KMS-11 (cell line): ENCODE data around the gene GRM1.

Experiments
- H2AFZ ChIP-seq: fragments of 200-600 bp; sonication (generic); 2 replicates; pipeline ENCODE4 v1.6.1; 2016; ENCODE audit warnings: antibody characterized with exemption, mixed run types, low read depth
- H3K27ac ChIP-seq: fragments of 200-600 bp; sonication (generic); 2 replicates; pipeline ENCODE4 v1.6.1; 2016; ENCODE audit warnings: mild to moderate bottlenecking, mixed run types
- H3K27me3 ChIP-seq: fragments of 200-600 bp; sonication (generic); 2 replicates; pipeline ENCODE4 v1.6.1; 2017; ENCODE audit warnings: mild to moderate bottlenecking, low read depth, mixed run types, moderate library complexity; ENCODE audit not compliant: insufficient read depth
- H3K36me3 ChIP-seq: fragments of 200-600 bp; sonication (generic); 2 replicates; pipeline ENCODE4 v1.6.1; 2017; ENCODE audit warnings: mild to moderate bottlenecking, mixed run types; ENCODE audit not compliant: insufficient read depth
- H3K4me1 ChIP-seq: fragments of 200-600 bp; sonication (generic); 2 replicates; pipeline ENCODE4 v1.6.1; 2016; ENCODE audit warnings: mild to moderate bottlenecking, low read depth, mixed run types; ENCODE audit not compliant: poor library complexity, severe bottlenecking
- H3K4me2 ChIP-seq: fragments of 200-600 bp; sonication (generic); 2 replicates; pipeline ENCODE4 v1.7.0; 2016; ENCODE audit warnings: mild to moderate bottlenecking, mixed run types
- H3K4me3 ChIP-seq: fragments of 200-600 bp; sonication (generic); IDR thresholded peaks from 2 replicates; pipeline ENCODE4 v1.6.1; 2017; ENCODE audit warnings: low read depth, low read length, mixed read lengths; ENCODE audit not compliant: insufficient read depth
- H3K79me2 ChIP-seq: fragments of 200-600 bp; sonication (generic); 2 replicates; pipeline ENCODE4 v1.6.1; 2016; ENCODE audit warnings: low read depth, mixed run types; ENCODE audit not compliant: insufficient read depth
- H3K9ac ChIP-seq: fragments of 200-600 bp; sonication (generic); 2 replicates; pipeline ENCODE4 v1.6.1; 2016; ENCODE audit warnings: mild to moderate bottlenecking, mixed run types
- H4K20me1 ChIP-seq: fragments of 200-600 bp; sonication (generic); 2 replicates; pipeline ENCODE4 v1.6.1; 2016; ENCODE audit warnings: mild to moderate bottlenecking, mixed run types; ENCODE audit not compliant: insufficient read depth
- TF ChIP-seq, protein P1 (sequence below): fragments of 200-600 bp; sonication (generic); conservative IDR thresholded peaks from 2 replicates; pipeline ENCODE4 v1.6.1; 2017; ENCODE audit warnings: low read depth, mild to moderate bottlenecking, antibody characterized with exemption, low read length, moderate library complexity, mixed read lengths

Gene GRM1

DNA sequence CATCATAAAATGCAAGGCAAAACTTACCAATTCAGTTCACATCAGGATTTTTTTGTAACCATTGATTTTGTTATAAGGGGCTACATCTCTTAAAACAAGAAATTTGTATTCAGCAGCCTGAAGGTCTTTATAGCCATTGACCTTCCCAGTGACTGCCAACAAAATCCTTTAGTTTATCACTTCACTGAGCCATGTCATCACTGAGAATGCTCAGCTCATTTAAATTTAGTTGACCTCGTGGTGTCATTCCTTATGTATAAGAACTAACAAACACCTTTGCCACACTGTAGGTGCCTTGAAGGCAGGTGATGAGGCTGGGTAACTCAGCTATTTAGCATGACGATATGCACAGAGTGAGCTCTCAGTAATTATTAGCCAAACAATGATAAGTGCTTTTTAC lies 77.7 kb downstream of the GRM1 start:
- H3K4me1 ChIP-seq, result no peaks in the 10 kb centered on the region
- TF ChIP-seq, protein P1, sequence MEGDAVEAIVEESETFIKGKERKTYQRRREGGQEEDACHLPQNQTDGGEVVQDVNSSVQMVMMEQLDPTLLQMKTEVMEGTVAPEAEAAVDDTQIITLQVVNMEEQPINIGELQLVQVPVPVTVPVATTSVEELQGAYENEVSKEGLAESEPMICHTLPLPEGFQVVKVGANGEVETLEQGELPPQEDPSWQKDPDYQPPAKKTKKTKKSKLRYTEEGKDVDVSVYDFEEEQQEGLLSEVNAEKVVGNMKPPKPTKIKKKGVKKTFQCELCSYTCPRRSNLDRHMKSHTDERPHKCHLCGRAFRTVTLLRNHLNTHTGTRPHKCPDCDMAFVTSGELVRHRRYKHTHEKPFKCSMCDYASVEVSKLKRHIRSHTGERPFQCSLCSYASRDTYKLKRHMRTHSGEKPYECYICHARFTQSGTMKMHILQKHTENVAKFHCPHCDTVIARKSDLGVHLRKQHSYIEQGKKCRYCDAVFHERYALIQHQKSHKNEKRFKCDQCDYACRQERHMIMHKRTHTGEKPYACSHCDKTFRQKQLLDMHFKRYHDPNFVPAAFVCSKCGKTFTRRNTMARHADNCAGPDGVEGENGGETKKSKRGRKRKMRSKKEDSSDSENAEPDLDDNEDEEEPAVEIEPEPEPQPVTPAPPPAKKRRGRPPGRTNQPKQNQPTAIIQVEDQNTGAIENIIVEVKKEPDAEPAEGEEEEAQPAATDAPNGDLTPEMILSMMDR, result no peak
- H3K4me3 ChIP-seq, result no peak overlapping the region
- no peak overlapping the region for H3K9ac ChIP-seq
- no peaks in the 10 kb centered on the region for H4K20me1 ChIP-seq
- H3K27ac ChIP-seq, result no peak overlapping the region
- H3K4me2 ChIP-seq, result no peak overlapping the region
- H2AFZ ChIP-seq, result no peak overlapping the region
- H3K27me3 ChIP-seq, result no peaks in the 10 kb centered on the region
- no peaks in the 10 kb centered on the region for H3K79me2 ChIP-seq
- H3K36me3 ChIP-seq, result no peaks in the 10 kb centered on the region

DNA sequence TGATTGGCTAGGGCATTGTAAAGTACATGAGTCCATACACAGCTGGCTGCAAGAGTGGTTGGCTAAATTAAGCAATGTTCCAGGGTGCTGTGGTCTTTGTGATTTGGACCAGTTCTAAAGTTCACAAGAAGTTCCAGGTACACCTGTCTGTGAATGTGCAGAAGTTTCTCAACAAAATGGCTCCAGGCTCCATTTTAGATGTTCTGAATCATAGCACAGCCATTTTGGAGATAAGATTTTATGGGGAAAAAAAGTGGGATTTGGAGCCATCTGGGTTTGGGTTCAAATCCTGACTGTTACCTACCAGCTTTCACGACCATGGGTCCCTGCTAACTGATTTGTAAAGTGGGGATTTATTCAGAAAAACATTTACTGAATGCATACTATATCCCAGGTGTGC lies 82.1 kb downstream of the GRM1 start:
- no peak overlapping the region for H3K4me2 ChIP-seq
- H3K27me3 ChIP-seq, result no peaks in the 10 kb centered on the region
- no peak overlapping the region for H3K27ac ChIP-seq
- no peaks in the 10 kb centered on the region for H4K20me1 ChIP-seq
- no peaks in the 10 kb centered on the region for H3K79me2 ChIP-seq
- TF ChIP-seq, protein P1, result no peak
- H3K9ac ChIP-seq, result no peak overlapping the region
- no peak overlapping the region for H2AFZ ChIP-seq
- no peaks in the 10 kb centered on the region for H3K36me3 ChIP-seq
- no peak overlapping the region for H3K4me3 ChIP-seq
- no peaks in the 10 kb centered on the region for H3K4me1 ChIP-seq

DNA sequence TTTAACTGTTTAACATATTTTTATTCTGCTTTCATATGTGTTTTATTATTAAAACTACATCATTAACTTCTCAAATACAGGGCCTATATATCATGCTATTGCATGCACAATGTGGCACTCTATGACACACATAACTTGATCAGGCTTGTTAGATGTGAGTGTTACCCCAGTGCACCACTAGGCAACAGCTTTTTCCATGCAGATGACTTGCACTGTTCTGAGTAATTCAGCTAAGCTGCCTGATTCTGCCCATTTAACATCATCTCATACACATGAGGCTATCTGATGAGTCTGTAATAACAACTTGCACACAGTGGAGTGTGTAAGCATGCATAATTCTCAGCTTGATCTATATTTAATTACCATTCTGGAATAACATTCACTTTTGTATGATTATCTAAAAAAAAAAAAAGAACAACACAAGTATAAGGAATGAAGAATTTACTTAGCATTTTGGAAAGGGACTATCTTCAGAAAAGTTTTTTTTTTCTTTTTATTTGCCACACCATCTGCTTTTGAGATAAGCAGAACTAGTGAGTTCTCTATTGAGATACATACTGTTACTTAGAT lies 83.1 kb downstream of the GRM1 start:
- no peak overlapping the region for H3K9ac ChIP-seq
- no peaks in the 10 kb centered on the region for H3K4me1 ChIP-seq
- no peak overlapping the region for H3K27ac ChIP-seq
- no peaks in the 10 kb centered on the region for H4K20me1 ChIP-seq
- no peaks in the 10 kb centered on the region for H3K36me3 ChIP-seq
- H3K27me3 ChIP-seq, result no peaks in the 10 kb centered on the region
- no peak overlapping the region for H3K4me2 ChIP-seq
- TF ChIP-seq, protein P1, result no peak
- no peaks in the 10 kb centered on the region for H3K79me2 ChIP-seq
- no peak overlapping the region for H3K4me3 ChIP-seq
- no peak overlapping the region for H2AFZ ChIP-seq

DNA sequence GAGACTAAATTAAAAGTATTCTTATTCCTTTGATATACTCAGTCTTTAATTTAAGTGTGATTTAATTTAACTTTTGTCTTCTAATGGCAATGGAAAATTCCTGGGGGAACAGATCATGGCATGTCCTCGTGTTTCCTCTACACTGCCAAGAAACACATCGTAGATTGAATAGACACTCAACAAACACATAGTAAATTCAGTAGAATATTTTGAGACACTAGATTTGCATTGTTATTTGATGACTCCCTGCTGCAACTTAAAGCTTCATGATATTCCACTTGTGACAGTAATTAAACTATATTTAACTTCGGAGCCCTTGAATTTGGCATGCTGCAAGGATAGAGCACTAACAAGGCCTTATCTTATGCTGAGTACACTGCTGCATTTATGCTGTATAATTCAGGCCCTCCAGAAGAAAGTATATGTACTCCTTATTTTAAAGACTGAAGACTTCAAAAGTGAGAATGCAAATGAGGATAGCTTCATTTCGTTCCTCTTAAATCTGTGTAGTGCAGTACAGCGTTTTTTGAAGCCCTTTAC lies 84.3 kb downstream of the GRM1 start:
- Histone ChIP-seq H3K27me3 (no peaks in the 10 kb centered on the region), H3K36me3 (no peaks in the 10 kb centered on the region)
- TF ChIP-seq, protein P1, result no peak

More for the DNA sequence above, 84.3 kb downstream of the GRM1 start:
- Histone ChIP-seq H3K4me1 (no peaks in the 10 kb centered on the region), H4K20me1 (no peaks in the 10 kb centered on the region), H3K9ac (no peak overlapping the region), H3K27ac (no peak overlapping the region), H3K4me3 (no peak overlapping the region), H3K4me2 (no peak overlapping the region), H3K79me2 (no peaks in the 10 kb centered on the region), H2AFZ (no peak overlapping the region)
